ENCODE measurements around the gene NCK2. TPM values are rescaled to one million over a fixed set of nuclear protein-coding genes. Genes with fewer than 3 reads are reported as not detected.

The NCK2 gene
- total RNA-seq, 1 experiment from 2014 or later, result 26.7 TPM

DNA sequence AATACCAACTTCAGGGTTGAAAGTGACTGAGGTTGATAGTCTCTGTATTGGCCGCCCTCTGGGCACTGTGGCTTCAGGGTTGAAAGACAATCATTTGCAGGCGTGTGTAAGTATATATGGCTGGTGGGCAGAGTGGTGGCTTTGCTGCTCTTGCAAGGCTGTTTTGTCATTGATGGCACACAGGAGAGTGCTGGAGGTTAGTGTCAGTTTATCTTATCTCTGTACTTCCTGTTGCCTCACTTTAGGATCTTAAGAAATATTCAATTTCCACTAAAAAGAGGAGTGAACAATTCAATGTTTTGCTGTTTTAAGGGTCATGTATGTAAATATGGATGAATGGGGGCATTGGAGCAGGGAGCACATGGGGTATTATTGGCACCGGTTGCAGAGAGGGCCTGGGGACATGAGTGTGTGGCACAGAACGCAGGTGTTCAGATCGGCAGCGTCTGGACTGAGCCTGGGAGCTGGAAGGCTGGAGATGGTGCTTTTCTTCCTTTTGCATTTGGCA is 51.5 kb downstream of the NCK2 start:
- intact Hi-C loops (cut with micrococcal nuclease), result no loop called here
- DNase-seq (ENCODE audit: low read depth, low spot score), result no peak

More for the DNA sequence above, 51.5 kb downstream of the NCK2 start:
- no peak overlapping the region for H3K4me3 ChIP-seq (replicated peaks in 1 of 2; ENCODE audit: low read depth in 1 of 2, low read length in 2 of 2)
- no peak for ATAC-seq
- H2AFZ ChIP-seq (ENCODE audit: low read depth, low read length, poor library complexity, severe bottlenecking), result no peak overlapping the region
- H3K9me3 ChIP-seq (ENCODE audit: control insufficient read depth in 1 of 2, insufficient read depth in 1 of 2, low read depth in 1 of 2, low read length in 2 of 2), result no peaks in the 10 kb centered on the region
- H3K4me2 ChIP-seq (ENCODE audit: low read length), result no peak overlapping the region
- H3K79me2 ChIP-seq (ENCODE audit: insufficient read depth, low read length), result peaks cover 31% of the 10 kb centered on the region
- no peaks in the 10 kb centered on the region for H4K20me1 ChIP-seq (ENCODE audit: insufficient read depth)
- H3K9ac ChIP-seq (ENCODE audit: low read length), result no peak overlapping the region
- H3K36me3 ChIP-seq (ENCODE audit: control insufficient read depth in 1 of 2, insufficient read depth in 2 of 2, low read length in 2 of 2), result no peaks in the 10 kb centered on the region
- no TSS peak for BruUV-seq (replicated peaks)
- no peaks in the 10 kb centered on the region for H3K27me3 ChIP-seq (ENCODE audit: insufficient read depth, low read length)
- H3K27ac ChIP-seq (ENCODE audit: low read depth, low read length), result no peak overlapping the region
- CTCF ChIA-PET, result no interaction called here
- no peaks in the 10 kb centered on the region for H3K4me1 ChIP-seq (ENCODE audit: control insufficient read depth in 1 of 2, insufficient read depth in 2 of 2, low read length in 2 of 2)
- TF ChIP-seq, protein P1, sequence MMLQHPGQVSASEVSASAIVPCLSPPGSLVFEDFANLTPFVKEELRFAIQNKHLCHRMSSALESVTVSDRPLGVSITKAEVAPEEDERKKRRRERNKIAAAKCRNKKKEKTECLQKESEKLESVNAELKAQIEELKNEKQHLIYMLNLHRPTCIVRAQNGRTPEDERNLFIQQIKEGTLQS (IDR thresholded peaks at IDR 0.05), result no peak
- TF ChIP-seq POLR2A (IDR thresholded peaks at IDR 0.05; ENCODE audit: borderline replicate concordance, extremely low read depth, insufficient read depth, insufficient read length) (no peak), ELF1 (IDR thresholded peaks at IDR 0.05; ENCODE audit: borderline replicate concordance, low read depth) (no peak), CEBPB (IDR thresholded peaks at IDR 0.05; ENCODE audit: low read depth) (no peak), REST (IDR thresholded peaks at IDR 0.05; ENCODE audit: low read depth) (no peak), CTCF (IDR thresholded peaks at IDR 0.05 in 2 of 3, conservative IDR thresholded peaks at IDR 0.05 in 1 of 3; ENCODE audit: borderline replicate concordance in 1 of 3, insufficient read depth in 1 of 3, low read depth in 2 of 3, low read length in 2 of 3) (no peak)
- POLR2A ChIA-PET, result no interaction called here
- RAD21 ChIA-PET (ENCODE audit: low non-redundant PET in 1 of 2, low total read pairs in 2 of 2, uncharacterized antibody in 2 of 2, unreplicated experiment in 2 of 2), result no interaction called here
- no peaks in the 10 kb centered on the region for H3K9me2 ChIP-seq (ENCODE audit: insufficient read depth)
